GM18519 (cell line): ENCODE data around the gene PARVA.

Source experiments
- ATAC-seq: cut with Tn5 transposase; IDR thresholded peaks from one replicate; pipeline ENCODE4 v1.9.1; 2021; ENCODE audit warnings: mild to moderate bottlenecking, moderate library complexity; ENCODE audit not compliant: unreplicated experiment, low FRiP score

PARVA gene

DNA sequence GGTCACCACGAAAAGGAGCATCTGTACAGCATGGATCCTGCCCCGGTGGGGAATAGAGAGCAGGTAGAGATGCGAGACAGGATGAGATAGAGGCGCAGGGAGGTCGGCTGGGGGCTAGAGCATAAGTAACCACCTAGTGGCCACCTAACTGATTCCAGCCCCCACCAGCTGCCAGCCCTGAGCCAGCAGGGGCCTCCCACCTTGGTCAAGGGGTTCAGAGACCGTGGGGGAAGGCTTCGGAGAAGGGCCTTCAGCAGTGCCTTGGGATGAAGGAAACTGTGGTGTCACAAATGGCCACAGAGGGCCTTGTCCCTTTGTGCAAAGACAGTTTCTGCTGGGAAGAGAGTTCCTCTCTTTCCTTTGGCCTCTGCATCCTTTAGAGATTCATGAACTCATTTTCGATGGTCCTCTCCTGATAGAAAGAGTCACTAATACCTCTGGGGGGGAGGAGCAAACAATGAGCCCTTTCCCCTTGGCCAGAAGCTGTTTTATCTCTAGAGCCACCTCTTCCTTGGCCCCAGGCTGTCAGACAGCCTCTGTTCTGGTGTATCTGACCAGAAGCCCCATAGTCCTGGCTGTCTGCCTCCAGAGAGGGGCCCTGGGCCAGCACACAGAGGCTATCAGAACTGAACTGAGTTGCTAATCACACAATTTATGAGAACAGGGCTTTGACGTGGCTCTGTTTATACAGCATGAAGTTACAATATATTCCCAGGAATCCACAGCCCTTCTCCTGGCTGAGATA, 146.0 kb downstream of the PARVA start:
- no peak for ATAC-seq

DNA sequence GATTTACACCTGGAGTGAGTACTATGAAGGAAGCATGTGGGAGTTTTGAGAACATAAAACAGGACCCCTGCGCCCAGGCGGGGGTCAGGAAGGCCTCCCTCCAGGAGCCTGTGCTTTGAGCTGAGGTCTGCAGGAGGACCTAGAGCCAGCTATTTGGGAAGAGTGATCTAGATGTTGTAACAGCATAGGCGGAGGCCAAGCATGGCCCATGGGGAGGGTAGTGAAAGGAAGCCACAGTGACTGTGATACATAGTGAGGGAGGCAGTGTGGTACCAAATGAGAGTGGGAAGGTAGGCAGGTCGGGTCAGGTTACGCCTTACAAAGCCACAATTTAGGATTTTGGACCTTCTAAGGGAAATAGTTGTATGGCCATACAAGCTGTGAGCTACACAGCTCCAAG, 147.5 kb downstream of the PARVA start:
- no peak for ATAC-seq

DNA sequence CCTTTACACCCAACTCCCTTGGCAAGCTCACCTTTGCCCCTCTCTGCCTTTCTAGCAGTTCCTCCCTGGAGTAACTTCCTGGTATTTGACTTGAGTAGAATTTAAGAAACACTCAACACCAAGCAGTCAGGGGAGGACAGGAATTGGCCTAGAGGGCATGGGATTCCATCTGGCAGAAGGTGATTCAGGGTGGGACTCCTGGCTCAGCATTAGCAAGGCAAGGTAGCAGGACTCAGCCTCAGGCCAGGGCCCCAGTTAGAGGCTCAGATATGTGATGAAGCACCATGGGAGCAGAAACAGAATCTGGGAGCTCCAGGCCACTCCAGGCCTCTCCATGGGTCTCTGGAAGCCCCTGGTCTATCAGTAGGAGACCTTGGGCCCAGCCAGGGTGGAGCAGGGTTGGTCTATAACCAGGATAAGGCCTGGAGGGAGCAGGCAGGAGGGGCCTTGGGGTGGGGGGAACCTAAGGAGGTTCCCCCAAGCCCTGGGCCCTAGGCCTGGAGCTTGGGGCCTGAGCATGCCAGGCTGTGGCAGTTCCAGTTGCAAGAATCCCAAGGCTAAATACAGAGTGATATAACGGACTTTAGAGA, 148.2 kb downstream of the PARVA start:
- no peak for ATAC-seq

DNA sequence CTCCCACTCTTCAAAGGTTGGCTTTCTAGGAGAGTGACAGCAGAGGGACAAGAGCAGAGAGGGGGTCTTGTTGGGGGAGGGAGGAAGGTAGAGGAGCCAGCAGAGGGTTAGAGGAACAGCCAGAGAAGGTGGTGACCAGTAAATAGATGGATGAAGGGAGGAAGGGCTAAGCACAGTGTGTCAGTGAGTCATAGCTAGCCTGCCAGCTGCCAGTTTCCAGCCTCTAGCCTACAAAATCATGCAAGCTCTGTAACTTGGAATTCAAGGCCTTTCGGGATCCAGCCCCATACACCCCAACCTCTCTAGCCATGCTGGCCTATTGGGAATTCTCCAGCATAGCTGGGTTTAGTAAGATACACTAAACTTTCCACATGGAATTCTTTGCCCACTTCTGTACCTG, 149.4 kb downstream of the PARVA start:
- ATAC-seq = no peak

DNA sequence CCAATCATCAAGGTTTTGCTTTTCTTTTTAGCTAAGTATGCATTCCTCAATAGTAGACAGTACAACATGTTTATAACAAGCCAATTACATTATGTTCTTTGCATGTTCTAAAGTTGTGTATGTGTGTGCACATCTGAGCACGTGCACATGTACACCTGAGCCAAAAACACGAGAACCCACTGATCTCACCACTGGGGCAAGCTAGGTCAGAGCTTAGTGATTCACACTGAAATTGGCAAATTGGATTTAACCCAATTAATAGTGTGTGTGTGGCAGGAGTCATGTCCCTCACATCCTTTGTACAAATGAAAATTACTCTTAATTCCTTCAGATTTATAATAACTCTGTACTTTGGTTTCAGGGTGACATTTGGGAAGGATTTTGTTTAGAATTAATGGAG, 151.1 kb downstream of the PARVA start:
- ATAC-seq = no peak

DNA sequence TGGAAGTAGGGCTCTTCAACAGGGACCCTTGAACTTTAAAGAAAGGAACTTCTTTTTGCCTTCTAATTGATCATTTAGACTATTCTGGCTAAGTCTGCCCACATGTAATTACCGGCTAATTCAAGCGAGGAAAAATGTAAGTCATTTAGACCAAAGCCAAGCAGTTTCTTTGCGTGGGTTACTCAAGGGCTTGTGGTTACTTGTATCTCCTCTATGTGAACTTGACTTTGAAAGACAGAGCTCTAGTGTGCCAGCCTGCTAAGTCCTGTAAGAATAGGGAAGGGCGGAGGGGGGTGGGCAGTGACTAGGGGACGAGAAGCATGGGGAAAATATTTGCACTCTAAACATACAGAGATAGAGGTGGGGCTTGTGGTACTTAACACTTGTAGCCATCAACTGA, 151.7 kb downstream of the PARVA start:
- ATAC-seq = no peak

DNA sequence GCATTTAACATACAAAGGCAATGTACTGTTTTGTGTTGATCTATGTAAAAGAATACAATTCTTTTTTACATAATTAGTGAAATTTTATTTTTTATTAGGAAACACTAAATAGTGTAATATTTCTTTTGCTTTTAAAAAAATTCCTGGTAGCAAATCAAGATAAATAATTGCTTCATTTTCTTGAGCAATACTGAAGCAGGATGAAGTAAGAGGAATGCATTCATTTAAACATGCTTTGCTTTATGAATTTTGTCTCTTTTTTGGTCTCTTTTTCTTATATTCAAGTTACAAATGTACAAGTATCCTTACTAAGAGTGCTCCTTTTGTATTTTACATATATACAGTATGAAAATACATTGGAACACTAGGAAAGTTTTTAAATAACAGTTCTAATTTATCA, 152.4 kb downstream of the PARVA start:
- ATAC-seq = no peak

DNA sequence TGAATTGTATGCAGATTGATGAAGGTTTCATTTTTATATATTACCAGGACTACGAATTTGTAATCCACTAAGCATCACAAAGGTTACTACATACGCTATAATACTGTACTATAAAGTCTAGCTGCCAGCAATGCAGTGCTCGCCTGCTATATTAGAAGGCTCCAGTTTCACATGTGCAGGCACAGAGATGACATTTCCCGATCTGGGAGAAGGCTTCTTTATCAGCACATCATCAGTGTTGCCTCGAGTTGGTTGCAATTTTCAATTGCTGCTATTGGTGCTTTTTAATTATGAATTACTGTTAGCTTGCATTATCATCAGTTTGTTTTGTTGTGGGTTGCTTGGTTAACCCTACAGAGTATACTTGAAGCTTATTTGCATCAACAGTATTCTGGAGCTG, 153.6 kb downstream of the PARVA start:
- ATAC-seq = no peak

DNA sequence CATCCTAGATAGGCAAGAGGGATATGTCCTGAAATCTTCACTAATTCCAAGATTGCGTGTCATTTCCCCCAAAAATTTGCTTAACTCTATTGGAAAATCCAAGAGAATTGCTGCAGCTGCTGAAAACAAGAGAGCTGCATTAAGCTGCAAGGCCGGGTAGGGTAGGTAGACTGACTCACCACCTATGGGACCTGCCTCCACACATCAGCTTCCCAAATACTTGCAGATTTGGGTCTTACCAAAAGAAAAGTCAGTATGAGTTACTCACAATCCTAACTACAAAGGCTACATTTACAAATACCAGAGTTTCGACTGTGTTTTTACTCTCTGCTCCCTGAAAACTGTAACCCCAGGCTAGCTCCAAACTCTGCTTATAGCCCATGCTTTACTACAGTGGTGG, 154.3 kb downstream of the PARVA start:
- no peak for ATAC-seq

DNA sequence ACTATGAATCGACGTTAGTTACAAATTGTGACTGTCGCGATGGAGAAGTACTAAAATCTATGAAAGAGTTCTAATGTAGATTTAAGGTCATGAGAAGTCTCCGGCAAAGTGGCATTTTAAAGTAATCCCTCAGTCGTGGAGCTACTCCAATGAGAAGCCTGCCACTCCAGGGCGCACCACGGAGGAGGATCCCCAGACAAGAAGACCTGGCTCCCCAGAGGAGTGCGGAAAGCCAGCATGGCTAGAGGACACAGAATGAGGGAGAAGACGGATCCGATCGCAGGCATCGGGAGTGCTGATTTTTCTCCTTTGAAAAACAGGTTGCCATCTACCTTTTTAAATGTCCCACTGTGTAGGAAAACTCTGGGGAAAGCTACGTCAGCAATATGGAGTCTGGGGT, 155.2 kb downstream of the PARVA start:
- ATAC-seq = no peak

DNA sequence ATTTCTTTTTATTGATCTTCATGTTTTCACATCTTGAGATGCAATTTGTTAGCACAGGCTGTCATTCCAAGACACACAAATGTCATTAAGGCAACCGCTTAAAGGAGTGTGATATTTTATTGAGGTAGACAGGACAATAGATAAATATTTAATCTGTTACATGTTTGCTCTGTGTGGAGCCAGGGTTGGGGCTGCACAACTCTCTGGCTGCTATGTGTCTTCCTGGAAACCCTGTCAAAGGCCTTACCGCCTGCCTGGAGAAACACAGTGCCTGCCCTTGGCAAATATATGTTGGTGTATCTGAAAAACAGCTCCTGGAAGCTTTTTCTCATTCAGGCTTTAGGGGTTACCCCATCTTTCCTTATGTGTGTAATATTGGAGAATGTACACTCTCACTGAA, 157.2 kb downstream of the PARVA start:
- ATAC-seq = no peak

DNA sequence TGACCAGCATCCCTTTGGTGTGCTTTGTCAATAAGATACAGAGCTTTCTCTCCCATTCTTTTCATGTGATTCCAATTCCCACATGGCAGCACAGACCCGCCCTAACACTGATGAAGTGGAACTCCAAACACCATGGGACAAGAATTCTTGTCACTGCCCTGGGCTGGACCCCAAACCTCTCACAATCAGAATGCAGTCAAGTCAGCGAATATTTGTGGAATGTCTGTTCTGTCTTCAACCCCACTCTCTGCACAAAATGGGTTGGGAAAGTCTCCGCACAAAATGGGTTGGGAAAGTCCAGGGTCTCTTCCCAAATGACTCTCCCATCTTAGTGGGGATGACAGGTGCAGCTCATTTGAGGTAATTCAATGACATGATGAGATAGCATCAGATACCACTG, 157.9 kb downstream of the PARVA start:
- no peak for ATAC-seq

DNA sequence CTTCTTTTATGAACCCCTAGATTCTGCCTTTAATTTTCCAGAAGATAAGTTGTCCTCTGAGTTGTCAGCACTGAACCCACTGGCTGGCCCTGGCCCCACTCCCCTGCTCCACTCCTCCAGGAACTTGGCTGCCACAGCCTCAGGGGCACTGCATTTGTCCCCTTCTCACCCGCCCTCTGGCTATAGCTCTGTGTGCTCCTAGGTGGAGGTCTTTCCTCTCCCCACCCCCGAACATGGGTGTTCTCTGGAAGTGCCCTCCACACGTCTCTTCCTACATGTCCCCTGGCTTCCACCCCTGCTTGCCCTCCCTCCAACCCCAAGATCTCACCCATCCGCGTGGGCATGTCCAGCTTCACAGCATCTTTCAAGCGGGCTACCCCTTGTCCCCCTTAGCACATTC, 159.2 kb downstream of the PARVA start:
- no peak for ATAC-seq

DNA sequence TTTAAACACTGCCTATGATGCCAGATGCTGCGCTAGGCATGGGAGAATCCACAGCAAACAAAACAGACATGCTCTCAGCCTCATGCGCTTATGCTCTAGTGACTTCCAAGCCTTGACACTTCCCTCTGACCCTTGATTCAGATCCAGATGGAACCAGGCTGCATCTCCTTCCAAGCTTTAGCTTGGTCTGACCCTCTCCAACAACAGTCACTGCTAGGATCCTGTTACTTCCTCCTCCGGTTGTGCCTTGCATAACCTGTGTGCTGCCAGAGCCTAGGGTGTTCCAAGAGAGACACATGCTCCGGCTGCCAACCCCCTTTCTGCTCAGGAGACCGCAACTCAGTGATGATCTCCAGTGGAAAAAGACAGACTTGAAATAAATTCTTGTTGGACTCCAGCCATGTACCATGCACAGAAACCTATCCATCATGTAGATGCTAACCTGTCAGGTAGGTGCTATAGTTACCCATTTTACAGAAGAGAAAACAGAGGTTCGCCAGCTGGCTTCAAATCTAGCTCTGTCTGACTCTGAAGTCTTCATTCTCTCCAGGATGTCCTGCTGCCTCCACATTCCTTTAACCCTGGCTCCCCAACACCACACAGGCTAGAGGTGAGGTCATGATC, 160.5 kb downstream of the PARVA start:
- ATAC-seq = no peak

DNA sequence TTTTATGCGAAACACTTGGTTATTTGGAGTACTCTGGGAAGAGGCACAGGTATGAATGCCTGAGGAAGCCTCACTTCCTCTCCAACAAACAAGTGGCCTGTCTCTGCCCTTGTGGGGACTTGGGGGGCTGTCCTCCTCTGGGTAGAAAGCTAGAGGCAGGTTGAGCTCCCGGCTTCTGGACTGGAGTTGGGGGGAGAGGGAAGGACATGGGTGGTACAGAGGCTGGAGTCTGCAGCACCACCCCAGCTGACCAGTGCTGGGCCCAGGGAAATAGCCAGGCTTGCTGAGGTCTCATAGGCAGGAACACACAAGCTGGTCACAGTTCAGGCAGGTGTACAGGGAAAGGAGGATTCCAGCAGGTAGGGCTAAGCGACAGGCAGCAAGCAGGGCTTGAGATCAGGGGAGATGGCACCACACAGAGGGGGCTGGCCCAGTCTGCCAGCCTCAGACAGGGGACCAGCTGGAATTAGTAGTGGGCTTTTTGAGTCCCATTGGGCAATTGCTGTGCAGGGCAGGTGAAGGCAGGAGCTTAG, 161.6 kb downstream of the PARVA start:
- no peak for ATAC-seq

DNA sequence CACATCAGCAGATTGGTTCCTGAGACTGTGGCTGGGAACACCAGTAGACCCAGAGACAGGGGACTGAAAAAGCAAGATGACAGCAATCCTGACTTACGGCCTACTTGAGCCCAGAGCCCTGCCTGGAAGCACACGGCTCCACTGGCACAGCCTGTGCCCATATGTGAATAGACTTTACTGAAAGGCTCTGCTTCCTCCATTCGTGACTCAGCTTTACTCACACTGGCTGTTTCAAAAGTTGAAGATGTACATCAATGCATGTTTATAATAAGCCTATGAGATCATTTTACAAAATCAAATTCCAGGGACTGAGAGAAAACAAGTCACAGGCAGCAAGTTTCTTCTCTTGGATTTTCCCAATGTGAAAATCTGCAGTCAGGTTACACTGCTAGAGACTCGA, 162.2 kb downstream of the PARVA start:
- ATAC-seq = no peak

DNA sequence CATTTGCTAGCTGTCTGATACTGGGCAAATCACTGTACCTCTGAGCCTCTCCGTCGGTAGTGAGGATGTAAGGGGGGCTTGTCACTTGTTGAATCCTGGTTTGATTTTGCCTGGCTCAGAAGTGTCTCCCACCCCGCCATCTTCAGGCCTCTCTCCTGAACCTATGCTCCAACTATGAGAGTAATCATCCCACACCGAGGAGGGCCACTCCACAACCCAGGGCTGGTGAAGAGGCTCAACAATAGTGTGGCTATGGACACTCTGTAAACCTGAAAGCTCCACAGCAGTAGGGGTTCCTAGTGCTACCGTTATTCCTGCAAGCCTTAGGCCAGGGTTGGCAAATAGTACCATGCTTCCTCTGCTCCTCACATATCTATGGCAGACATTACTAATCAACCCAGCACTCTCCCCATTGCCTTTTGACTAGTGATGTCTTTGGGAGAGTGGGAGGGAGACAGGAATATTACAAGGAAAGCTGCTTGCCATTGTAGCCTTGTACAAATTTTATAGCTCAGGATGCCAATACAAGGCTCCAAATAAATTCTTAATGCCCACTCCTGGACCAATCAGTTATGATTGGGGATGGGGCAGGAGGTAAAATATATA, 162.8 kb downstream of the PARVA start:
- ATAC-seq = no peak

DNA sequence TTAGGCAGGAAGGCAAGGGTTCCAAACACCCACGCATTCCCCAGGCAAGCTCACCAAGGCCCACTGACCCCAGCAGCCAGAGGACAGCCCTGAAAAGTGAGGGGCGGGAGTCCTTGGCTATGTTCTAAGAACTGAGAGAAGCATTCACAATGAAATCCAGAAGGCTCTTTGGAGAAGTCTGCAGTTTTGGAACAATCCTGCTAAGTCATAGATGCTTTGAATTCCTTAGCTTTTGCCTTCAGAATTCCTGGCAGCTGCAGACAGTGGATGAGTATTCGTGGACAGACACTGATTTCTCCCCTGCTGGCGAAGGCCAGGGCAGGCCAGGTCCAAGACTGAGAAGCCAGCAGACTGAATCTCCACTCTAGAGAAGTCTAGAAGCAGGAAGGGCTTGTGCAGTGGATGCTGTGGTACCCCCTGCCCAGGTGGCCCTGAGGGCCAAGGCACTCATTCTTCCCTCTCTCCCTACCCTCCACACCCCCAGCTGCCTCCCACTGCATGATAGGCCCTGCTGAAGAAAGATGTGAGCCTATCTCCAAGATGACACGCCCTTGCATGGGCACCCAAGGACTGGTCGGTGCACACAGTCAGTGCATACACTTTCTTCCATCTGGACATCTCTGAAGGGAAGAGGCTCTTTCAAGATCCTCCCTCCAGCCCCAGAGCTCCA, 163.7 kb downstream of the PARVA start:
- no peak for ATAC-seq

DNA sequence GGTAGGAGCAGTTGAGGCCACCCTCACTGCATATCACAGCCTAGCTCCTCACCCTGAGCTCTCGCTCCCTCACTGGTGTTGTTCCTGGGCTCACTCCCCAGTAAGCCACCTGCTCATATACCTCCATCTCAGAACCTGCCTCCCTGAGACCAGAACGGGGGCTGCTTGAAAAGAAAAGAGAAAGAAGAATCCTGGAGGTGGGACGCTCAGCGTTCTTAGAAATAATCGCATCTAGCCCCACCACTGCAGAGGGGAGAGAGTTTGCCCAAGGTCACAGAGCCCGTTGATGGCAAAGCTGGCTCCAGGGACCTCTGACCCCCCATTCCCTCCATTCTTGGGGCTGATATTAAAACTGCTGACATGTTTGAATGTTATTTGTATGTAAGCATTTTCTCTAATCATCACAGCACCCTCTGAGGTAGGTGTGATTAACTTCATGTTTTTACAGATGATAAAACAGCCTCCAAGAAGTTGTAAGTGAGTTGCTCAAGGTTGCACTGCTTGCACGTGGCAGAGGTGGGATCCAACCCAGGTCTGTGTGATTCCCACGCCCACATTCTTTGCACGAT, 164.3 kb downstream of the PARVA start:
- no peak for ATAC-seq

DNA sequence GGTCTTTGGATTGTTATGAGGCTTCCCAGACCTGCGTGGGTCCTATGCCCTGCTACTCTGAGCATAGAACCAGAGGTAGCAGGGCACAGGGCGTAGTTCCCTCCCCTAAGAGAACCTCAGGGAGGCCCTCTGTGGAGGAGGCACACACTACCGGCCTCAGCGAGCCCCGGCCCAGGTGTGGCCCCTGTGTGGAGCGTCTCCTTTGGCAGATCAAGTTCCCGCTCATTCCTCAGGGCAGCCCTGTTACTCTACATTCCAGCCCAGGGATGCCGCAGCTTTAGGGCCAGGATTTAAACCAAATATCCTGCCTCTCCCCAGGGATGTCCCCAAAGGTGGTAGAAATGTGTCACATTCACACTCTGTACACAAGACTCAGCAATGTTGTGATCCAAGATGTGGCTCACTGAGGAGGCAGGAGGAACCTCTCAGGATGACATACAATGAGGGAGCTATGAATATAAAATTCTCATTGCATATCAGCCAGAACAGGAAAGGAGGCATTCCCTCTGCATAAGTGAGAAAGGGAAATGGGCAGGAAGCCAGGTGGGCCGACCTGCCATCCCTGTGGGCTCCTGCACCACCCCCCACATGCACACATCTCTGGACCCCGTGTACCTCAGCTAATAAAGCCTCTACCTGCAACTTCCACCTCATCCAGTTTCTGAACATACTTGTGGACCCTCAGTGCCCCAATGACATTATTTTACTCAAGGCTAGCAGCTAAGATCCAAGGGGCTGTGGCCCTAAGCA, 165.0 kb downstream of the PARVA start:
- ATAC-seq = no peak
